HepG2 (cell line): Measurements from ENCODE around the gene TAF6. TPM values are rescaled to one million over a fixed set of nuclear protein-coding genes. Genes with fewer than 3 reads are reported as not detected.
A peak's percentile ranks its signal among the peaks of the same experiment; 100 is the strongest.

ENCODE experiments used
- DR1 ChIP-seq: sonication (generic); formaldehyde crosslinking; IDR thresholded peaks from 2 replicates; pipeline ENCODE4 v1.8.0; 2021; ENCODE audit warnings: mild to moderate bottlenecking, missing genetic modification reagents, inconsistent platforms
- JDP2 ChIP-seq: sonication (generic); formaldehyde crosslinking; IDR thresholded peaks from 2 replicates; pipeline ENCODE4 v1.8.1; 2022; ENCODE audit warnings: missing genetic modification reagents, borderline replicate concordance
- KLF16 ChIP-seq, 2 experiments: sonication (generic) in 1 of 2; formaldehyde crosslinking in 1 of 2; IDR thresholded peaks; 2 replicates each; pipeline versions ENCODE4 v1.6.1 to v1.8.0; 2016 to 2023; ENCODE audit warnings: missing genetic modification reagents in 2 of 2, missing compliant biosample characterization in 1 of 2
- RAD51 ChIP-seq: fragments of 450-650 bp; IDR thresholded peaks from 2 replicates; pipeline ENCODE4 v1.6.1; 2016; ENCODE audit warnings: borderline replicate concordance
- SMARCC2 ChIP-seq: fragments of 450-650 bp; IDR thresholded peaks from 2 replicates; pipeline ENCODE4 v1.6.1; 2017; ENCODE audit warnings: antibody characterized with exemption, mild to moderate bottlenecking
- TARDBP ChIP-seq: sonication (generic); formaldehyde crosslinking; IDR thresholded peaks from 2 replicates; pipeline ENCODE4 v1.8.0; 2022; ENCODE audit warnings: mild to moderate bottlenecking, missing genetic modification reagents
- ZNF496 ChIP-seq: sonication (generic); formaldehyde crosslinking; IDR thresholded peaks from 2 replicates; pipeline ENCODE4 v1.8.1; 2023; ENCODE audit warnings: mild to moderate bottlenecking, moderate library complexity, missing genetic modification reagents; ENCODE audit not compliant: insufficient replicate concordance
- ZNF567 ChIP-seq: sonication (generic); formaldehyde crosslinking; IDR thresholded peaks from 2 replicates; pipeline ENCODE4 v1.8.1; 2023; ENCODE audit warnings: mild to moderate bottlenecking, missing genetic modification reagents, borderline replicate concordance
- ZZZ3 ChIP-seq: sonication (generic); formaldehyde crosslinking; IDR thresholded peaks from 2 replicates; pipeline ENCODE4 v1.4.0; 2020; ENCODE audit warnings: missing genetic modification reagents, mild to moderate bottlenecking, borderline replicate concordance
- polyA plus RNA-seq, 8 experiments: library from polyadenylated mRNA; depleted of rRNA in 3 of 8; stranded (reverse) in 7 of 8; unstranded in 1 of 8; fragments of >200 nt; fragmentation: Illumina TruSeq in 4 of 8; extraction: Trizol in 4 of 8; gene quantifications; 2 replicates each; pipeline versions ENCODE4 v1.2.1 to v1.2.3, GENCODE V29; 2011 to 2016; ENCODE audit warnings: low read depth in 4 of 8, missing spikeins in 1 of 8, mixed read lengths in 1 of 8; ENCODE audit not compliant: insufficient read depth in 1 of 8
- total RNA-seq, 5 experiments: library from RNA; depleted of rRNA; stranded (reverse); fragments of >200 nt; fragmentation: Illumina TruSeq; extraction: Trizol; gene quantifications; 2 replicates each; pipeline ENCODE4 v1.2.3, GENCODE V29; 2016; ENCODE audit warnings: low read depth in 1 of 5
- TF ChIP-seq, protein P1 (sequence below): sonication (generic); formaldehyde crosslinking; IDR thresholded peaks from 2 replicates; pipeline ENCODE4 v1.5.1; 2020; ENCODE audit warnings: missing genetic modification reagents, mild to moderate bottlenecking, borderline replicate concordance
- TF ChIP-seq, protein P2 (sequence below): sonication (generic); formaldehyde crosslinking; IDR thresholded peaks from 2 replicates; pipeline ENCODE4 v1.5.0; 2020; ENCODE audit warnings: mild to moderate bottlenecking, missing genetic modification reagents, moderate library complexity
- TF ChIP-seq, protein P3 (sequence below): sonication (generic); formaldehyde crosslinking; IDR thresholded peaks from 2 replicates; pipeline ENCODE4 v1.5.0; 2020; ENCODE audit warnings: missing genetic modification reagents
- TF ChIP-seq, protein P4 (sequence below): sonication (generic); formaldehyde crosslinking; IDR thresholded peaks from 2 replicates; pipeline ENCODE4 v1.4.0; 2020; ENCODE audit warnings: low read depth, missing genetic modification reagents
- TF ChIP-seq, protein P5 (sequence below): sonication (generic); formaldehyde crosslinking; IDR thresholded peaks from 2 replicates; pipeline ENCODE4 v1.5.1; 2020; ENCODE audit warnings: mild to moderate bottlenecking, missing genetic modification reagents, moderate library complexity
- TF ChIP-seq, protein P6 (sequence below): sonication (generic); formaldehyde crosslinking; IDR thresholded peaks from 2 replicates; pipeline ENCODE4 v1.4.0; 2020; ENCODE audit warnings: missing genetic modification reagents

TAF6 gene
- total and polyA plus RNA-seq, 2 of the 13 experiments (the other 11 are each of a cell fraction or from before 2014, with no cell fraction given): 12.9 to 18.8 TPM

DNA sequence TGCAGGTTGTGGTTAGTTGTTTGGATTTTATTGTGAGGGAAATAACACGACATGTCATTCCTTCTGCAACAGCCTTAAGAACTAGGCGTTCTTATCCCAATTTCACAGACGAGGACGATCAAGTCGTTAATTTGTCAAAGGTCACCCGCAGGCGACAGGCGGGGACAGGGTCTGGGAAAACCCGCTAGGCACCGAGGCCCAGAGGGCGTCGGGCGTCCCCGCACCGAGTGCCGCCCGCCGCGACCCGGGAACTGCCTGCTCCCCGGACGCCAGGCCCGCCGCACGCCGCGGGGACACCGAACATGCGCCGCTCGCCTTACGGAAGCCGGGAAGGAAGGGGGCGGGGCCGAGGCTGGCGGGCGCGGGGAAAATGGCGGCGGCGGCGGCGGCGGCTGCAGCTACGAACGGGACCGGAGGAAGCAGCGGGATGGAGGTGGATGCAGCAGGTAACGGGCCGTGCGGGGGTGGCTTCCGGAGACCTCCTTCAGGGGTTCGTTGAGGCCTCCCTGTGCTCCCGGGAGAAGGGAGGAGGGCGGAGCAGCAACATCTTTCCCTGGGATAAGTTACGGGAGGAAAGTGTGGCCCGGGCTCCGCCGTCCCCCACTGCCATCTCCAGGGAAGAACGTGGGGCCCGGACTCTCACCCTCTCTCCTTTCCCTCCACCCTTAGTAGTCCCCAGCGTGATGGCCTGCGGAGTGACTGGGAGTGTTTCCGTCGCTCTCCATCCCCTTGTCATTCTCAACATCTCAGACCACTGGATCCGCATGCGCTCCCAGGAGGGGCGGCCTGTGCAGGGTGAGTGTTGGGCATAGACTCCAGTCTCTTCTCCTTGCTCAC is 30.3 kb downstream of the TAF6 start, which contains the start of gene COPS6 (continued):
- TF ChIP-seq, protein P1, sequence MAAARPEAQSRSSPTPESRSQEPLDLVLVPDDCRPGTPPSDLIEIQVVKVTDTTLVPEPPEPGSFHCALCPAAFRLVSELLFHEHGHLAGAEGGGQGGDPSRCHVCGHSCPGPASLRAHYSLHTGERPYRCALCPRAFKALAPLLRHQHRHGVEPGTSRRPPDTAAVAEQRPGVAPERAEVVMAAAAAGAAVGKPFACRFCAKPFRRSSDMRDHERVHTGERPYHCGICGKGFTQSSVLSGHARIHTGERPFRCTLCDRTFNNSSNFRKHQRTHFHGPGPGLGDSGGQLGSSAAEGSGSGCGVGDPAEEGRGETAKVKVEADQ: peak; percentile 44; the same call in 1 of the 2 replicates
- peak; percentile 60; the same call in 1 of the 2 replicates for TF ChIP-seq JDP2 (CRISPR knock-in tag)
- TF ChIP-seq ZZZ3 (CRISPR knock-in tag): peak; percentile 75; the same call in 1 of the 2 replicates
- peak; percentile 66; the same call in 1 of the 2 replicates for TF ChIP-seq TARDBP (CRISPR knock-in tag)
- TF ChIP-seq, protein P2, sequence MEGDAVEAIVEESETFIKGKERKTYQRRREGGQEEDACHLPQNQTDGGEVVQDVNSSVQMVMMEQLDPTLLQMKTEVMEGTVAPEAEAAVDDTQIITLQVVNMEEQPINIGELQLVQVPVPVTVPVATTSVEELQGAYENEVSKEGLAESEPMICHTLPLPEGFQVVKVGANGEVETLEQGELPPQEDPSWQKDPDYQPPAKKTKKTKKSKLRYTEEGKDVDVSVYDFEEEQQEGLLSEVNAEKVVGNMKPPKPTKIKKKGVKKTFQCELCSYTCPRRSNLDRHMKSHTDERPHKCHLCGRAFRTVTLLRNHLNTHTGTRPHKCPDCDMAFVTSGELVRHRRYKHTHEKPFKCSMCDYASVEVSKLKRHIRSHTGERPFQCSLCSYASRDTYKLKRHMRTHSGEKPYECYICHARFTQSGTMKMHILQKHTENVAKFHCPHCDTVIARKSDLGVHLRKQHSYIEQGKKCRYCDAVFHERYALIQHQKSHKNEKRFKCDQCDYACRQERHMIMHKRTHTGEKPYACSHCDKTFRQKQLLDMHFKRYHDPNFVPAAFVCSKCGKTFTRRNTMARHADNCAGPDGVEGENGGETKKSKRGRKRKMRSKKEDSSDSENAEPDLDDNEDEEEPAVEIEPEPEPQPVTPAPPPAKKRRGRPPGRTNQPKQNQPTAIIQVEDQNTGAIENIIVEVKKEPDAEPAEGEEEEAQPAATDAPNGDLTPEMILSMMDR (CRISPR knock-in tag): no peak
- TF ChIP-seq SMARCC2: no peak
- TF ChIP-seq ZNF567 (CRISPR knock-in tag): no peak
- peak; percentile 84; the same call in 1 of the 2 replicates for TF ChIP-seq DR1 (CRISPR knock-in tag)
- TF ChIP-seq, protein P3, sequence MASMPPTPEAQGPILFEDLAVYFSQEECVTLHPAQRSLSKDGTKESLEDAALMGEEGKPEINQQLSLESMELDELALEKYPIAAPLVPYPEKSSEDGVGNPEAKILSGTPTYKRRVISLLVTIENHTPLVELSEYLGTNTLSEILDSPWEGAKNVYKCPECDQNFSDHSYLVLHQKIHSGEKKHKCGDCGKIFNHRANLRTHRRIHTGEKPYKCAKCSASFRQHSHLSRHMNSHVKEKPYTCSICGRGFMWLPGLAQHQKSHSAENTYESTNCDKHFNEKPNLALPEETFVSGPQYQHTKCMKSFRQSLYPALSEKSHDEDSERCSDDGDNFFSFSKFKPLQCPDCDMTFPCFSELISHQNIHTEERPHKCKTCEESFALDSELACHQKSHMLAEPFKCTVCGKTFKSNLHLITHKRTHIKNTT: no peak
- TF ChIP-seq, protein P4, sequence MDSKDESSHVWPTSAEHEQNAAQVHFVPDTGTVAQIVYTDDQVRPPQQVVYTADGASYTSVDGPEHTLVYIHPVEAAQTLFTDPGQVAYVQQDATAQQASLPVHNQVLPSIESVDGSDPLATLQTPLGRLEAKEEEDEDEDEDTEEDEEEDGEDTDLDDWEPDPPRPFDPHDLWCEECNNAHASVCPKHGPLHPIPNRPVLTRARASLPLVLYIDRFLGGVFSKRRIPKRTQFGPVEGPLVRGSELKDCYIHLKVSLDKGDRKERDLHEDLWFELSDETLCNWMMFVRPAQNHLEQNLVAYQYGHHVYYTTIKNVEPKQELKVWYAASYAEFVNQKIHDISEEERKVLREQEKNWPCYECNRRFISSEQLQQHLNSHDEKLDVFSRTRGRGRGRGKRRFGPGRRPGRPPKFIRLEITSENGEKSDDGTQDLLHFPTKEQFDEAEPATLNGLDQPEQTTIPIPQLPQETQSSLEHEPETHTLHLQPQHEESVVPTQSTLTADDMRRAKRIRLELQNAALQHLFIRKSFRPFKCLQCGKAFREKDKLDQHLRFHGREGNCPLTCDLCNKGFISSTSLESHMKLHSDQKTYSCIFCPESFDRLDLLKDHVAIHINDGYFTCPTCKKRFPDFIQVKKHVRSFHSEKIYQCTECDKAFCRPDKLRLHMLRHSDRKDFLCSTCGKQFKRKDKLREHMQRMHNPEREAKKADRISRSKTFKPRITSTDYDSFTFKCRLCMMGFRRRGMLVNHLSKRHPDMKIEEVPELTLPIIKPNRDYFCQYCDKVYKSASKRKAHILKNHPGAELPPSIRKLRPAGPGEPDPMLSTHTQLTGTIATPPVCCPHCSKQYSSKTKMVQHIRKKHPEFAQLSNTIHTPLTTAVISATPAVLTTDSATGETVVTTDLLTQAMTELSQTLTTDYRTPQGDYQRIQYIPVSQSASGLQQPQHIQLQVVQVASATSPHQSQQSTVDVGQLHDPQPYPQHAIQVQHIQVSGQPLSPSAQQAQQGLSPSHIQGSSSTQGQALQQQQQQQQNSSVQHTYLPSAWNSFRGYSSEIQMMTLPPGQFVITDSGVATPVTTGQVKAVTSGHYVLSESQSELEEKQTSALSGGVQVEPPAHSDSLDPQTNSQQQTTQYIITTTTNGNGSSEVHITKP (CRISPR knock-in tag): no peak
- peak; percentile 91 to 95 for TF ChIP-seq KLF16 (CRISPR knock-in tag; IDR thresholded peaks at IDR 0.05)
- TF ChIP-seq, protein P5, sequence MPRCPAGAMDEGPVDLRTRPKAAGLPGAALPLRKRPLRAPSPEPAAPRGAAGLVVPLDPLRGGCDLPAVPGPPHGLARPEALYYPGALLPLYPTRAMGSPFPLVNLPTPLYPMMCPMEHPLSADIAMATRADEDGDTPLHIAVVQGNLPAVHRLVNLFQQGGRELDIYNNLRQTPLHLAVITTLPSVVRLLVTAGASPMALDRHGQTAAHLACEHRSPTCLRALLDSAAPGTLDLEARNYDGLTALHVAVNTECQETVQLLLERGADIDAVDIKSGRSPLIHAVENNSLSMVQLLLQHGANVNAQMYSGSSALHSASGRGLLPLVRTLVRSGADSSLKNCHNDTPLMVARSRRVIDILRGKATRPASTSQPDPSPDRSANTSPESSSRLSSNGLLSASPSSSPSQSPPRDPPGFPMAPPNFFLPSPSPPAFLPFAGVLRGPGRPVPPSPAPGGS (CRISPR knock-in tag): peak; percentile 98
- TF ChIP-seq RAD51: no peak
- TF ChIP-seq, protein P6, sequence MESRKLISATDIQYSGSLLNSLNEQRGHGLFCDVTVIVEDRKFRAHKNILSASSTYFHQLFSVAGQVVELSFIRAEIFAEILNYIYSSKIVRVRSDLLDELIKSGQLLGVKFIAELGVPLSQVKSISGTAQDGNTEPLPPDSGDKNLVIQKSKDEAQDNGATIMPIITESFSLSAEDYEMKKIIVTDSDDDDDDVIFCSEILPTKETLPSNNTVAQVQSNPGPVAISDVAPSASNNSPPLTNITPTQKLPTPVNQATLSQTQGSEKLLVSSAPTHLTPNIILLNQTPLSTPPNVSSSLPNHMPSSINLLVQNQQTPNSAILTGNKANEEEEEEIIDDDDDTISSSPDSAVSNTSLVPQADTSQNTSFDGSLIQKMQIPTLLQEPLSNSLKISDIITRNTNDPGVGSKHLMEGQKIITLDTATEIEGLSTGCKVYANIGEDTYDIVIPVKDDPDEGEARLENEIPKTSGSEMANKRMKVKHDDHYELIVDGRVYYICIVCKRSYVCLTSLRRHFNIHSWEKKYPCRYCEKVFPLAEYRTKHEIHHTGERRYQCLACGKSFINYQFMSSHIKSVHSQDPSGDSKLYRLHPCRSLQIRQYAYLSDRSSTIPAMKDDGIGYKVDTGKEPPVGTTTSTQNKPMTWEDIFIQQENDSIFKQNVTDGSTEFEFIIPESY: peak; percentile 33; the same call in 1 of the 2 replicates
- TF ChIP-seq ZNF496 (CRISPR knock-in tag): no peak
